Measurements from ENCODE around the gene RAB27B.

Gene RAB27B

GRCh38 chr18:54939361-54939917 is 111.2 kb downstream of the RAB27B start:
- no peak for TF ChIP-seq CTCF (IDR thresholded peaks at IDR 0.05; ENCODE audit: low read depth, low read length, missing control alignments)
- Histone ChIP-seq H3K27ac (no peak overlapping the region), H3K36me3 (replicated peaks) (no peaks in the 10 kb centered on the region), H3K27me3 (replicated peaks) (no peaks in the 10 kb centered on the region), H3K4me3 (ENCODE audit: low read depth, low read length) (no peak overlapping the region)
- in situ Hi-C loops (cut with HindIII; ENCODE audit: low pct_ligation_motif_present, low sequenced_read_pairs), result no loop called here
- no peak for DNase-seq

- H3K4me3 ChIP-seq (ENCODE audit: low read depth, low read length), result no peak overlapping the region
- H3K27me3 ChIP-seq (replicated peaks), result no peaks in the 10 kb centered on the region
- in situ Hi-C loops (cut with HindIII; ENCODE audit: low pct_ligation_motif_present, low sequenced_read_pairs), result no loop called here
Measured at GRCh38 chr18:54942144-54942543, 113.9 kb downstream of the RAB27B start.

GRCh38 chr18:54942569-54942968 is 114.3 kb downstream of the RAB27B start:
- no peaks in the 10 kb centered on the region for H3K36me3 ChIP-seq (replicated peaks)
- TF ChIP-seq CTCF (IDR thresholded peaks at IDR 0.05; ENCODE audit: low read depth, low read length, missing control alignments), result no peak
- no peak overlapping the region for H3K27ac ChIP-seq
- no peaks in the 10 kb centered on the region for H3K27me3 ChIP-seq (replicated peaks)
- DNase-seq, result no peak
- in situ Hi-C loops (cut with HindIII; ENCODE audit: low pct_ligation_motif_present, low sequenced_read_pairs), result no loop called here
- no peak overlapping the region for H3K4me3 ChIP-seq (ENCODE audit: low read depth, low read length)

More at GRCh38 chr18:54942144-54942543, 113.9 kb downstream of the RAB27B start:
- DNase-seq, result no peak
- Histone ChIP-seq H3K27ac (no peak overlapping the region), H3K36me3 (replicated peaks) (no peaks in the 10 kb centered on the region)
- no peak for TF ChIP-seq CTCF (IDR thresholded peaks at IDR 0.05; ENCODE audit: low read depth, low read length, missing control alignments)
